ENCODE data around the gene STMN3.

Gene STMN3

DNA sequence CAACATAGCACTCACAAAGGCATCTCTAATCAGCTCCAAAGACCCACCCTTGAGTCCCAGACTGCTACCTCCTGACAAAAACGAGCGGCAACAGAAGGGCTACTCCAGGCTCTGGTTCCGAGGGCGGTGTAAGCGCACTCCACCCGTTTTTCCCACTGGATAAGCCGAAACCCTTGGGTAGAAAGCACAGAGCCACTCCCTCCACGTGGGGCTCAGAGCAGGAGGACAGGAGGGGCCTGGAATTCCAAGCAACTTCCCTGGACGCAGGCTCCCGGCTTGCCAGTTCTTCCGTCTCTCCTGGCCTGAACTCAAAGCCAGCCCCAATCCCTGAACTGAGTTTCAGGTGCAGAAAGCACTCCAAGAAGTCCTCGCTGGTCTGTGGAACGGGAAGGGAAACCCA, 33.7 kb downstream of the STMN3 start:
- no peak overlapping the region for H3K4me3 ChIP-seq (ENCODE audit: low read depth, low read length)
- peaks cover 6% of the 10 kb centered on the region for H3K9me3 ChIP-seq (ENCODE audit: insufficient read depth, low read depth, low read length)
- no CpG with 5 or more reads among the region's 13 CpGs for WGBS (ENCODE audit: extremely low coverage, insufficient coverage, insufficient read length)
- peaks cover 0 to 7% of the 10 kb centered on the region in 2 experiments for H3K4me1 ChIP-seq (ENCODE audit: control insufficient read depth in 1 of 2, insufficient read depth in 2 of 2, low read length in 2 of 2)
- no peak overlapping the region for H4K12ac ChIP-seq (ENCODE audit: low read depth, low read length)
- H3K27ac ChIP-seq (ENCODE audit: low read depth, low read length), result no peak overlapping the region
- peaks cover 1% of the 10 kb centered on the region for H3K79me2 ChIP-seq (ENCODE audit: control insufficient read depth, insufficient read depth, low read length, poor library complexity)
- H3K4me2 ChIP-seq (ENCODE audit: low read length), result no peak overlapping the region
- H3K9ac ChIP-seq (ENCODE audit: low read length), result no peak overlapping the region
- no peak overlapping the region for H3K14ac ChIP-seq (ENCODE audit: low read length)
- H3K4ac ChIP-seq (ENCODE audit: low read depth, low read length), result no peak overlapping the region
- no peak overlapping the region for H2BK120ac ChIP-seq (ENCODE audit: insufficient read depth, low read length, poor library complexity)
- no peak for DNase-seq
- no peaks in the 10 kb centered on the region for H3K79me1 ChIP-seq (ENCODE audit: low read length)
- no peak overlapping the region for H3K23ac ChIP-seq (ENCODE audit: low read length)
- H4K91ac ChIP-seq (ENCODE audit: low read depth, low read length), result no peak overlapping the region
- H2AFZ ChIP-seq (ENCODE audit: insufficient read depth, low read length, poor library complexity), result no peak overlapping the region
- no peak overlapping the region for H4K8ac ChIP-seq (ENCODE audit: low read depth, low read length)
- H3K27me3 ChIP-seq (ENCODE audit: insufficient read depth, low read length), result no peaks in the 10 kb centered on the region
- H2BK5ac ChIP-seq (ENCODE audit: low read depth, low read length, poor library complexity), result no peak overlapping the region
- no peak overlapping the region for H3K18ac ChIP-seq (ENCODE audit: low read length)
- no peak overlapping the region for H2AK5ac ChIP-seq (ENCODE audit: low read length)
- H3K36me3 ChIP-seq (ENCODE audit: control insufficient read depth in 1 of 2, insufficient read depth in 2 of 2, low read length in 2 of 2), result peaks cover 41% of the 10 kb centered on the region in 2 experiments
- H2BK12ac ChIP-seq (ENCODE audit: low read length), result no peak overlapping the region

DNA sequence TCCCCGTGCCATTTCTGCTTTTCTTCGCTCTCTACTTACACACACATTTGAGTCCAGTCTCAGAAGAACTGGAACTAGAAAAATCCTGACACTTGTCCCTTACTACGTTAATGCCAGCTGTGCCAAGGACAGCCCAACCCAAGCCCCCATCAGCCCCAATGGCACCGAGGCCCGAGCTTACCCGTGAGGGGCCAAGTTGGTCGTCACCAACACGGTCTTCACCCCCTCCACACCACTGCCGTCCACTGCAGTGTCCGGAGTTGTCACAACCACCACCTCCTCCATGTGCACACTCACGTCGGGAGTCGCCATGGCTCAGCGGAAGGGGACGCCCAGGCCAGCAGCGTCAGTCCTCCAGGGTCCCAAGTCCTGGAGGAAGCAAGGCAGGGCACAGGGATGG, 34.1 kb downstream of the STMN3 start:
- DNase-seq, result no peak
- Histone ChIP-seq H2AFZ (ENCODE audit: insufficient read depth, low read length, poor library complexity) (no peak overlapping the region), H2BK120ac (ENCODE audit: insufficient read depth, low read length, poor library complexity) (no peak overlapping the region), H3K4me1 (ENCODE audit: control insufficient read depth in 1 of 2, insufficient read depth in 2 of 2, low read length in 2 of 2) (peaks cover 0 to 5% of the 10 kb centered on the region in 2 experiments), H3K4me3 (ENCODE audit: low read depth, low read length) (no peak overlapping the region), H3K27ac (ENCODE audit: low read depth, low read length) (no peak overlapping the region), H3K14ac (ENCODE audit: low read length) (no peak overlapping the region), H2AK5ac (ENCODE audit: low read length) (no peak overlapping the region), H3K9me3 (ENCODE audit: insufficient read depth, low read depth, low read length) (peaks cover 6% of the 10 kb centered on the region), H3K23ac (ENCODE audit: low read length) (no peak overlapping the region), H2BK5ac (ENCODE audit: low read depth, low read length, poor library complexity) (no peak overlapping the region), H3K79me2 (ENCODE audit: control insufficient read depth, insufficient read depth, low read length, poor library complexity) (peaks cover 1% of the 10 kb centered on the region), H3K9ac (ENCODE audit: low read length) (no peak overlapping the region), H2BK12ac (ENCODE audit: low read length) (no peak overlapping the region), H4K12ac (ENCODE audit: low read depth, low read length) (no peak overlapping the region), H3K18ac (ENCODE audit: low read length) (no peak overlapping the region), H4K91ac (ENCODE audit: low read depth, low read length) (no peak overlapping the region), H4K8ac (ENCODE audit: low read depth, low read length) (no peak overlapping the region), H3K27me3 (ENCODE audit: insufficient read depth, low read length) (no peaks in the 10 kb centered on the region), H3K4ac (ENCODE audit: low read depth, low read length) (no peak overlapping the region), H3K79me1 (ENCODE audit: low read length) (no peaks in the 10 kb centered on the region), H3K36me3 (ENCODE audit: control insufficient read depth in 1 of 2, insufficient read depth in 2 of 2, low read length in 2 of 2) (peaks cover 41 to 43% of the 10 kb centered on the region in 2 experiments), H3K4me2 (ENCODE audit: low read length) (no peak overlapping the region)
- WGBS (ENCODE audit: extremely low coverage, insufficient coverage, insufficient read length), result no CpG with 5 or more reads among the region's 16 CpGs

DNA sequence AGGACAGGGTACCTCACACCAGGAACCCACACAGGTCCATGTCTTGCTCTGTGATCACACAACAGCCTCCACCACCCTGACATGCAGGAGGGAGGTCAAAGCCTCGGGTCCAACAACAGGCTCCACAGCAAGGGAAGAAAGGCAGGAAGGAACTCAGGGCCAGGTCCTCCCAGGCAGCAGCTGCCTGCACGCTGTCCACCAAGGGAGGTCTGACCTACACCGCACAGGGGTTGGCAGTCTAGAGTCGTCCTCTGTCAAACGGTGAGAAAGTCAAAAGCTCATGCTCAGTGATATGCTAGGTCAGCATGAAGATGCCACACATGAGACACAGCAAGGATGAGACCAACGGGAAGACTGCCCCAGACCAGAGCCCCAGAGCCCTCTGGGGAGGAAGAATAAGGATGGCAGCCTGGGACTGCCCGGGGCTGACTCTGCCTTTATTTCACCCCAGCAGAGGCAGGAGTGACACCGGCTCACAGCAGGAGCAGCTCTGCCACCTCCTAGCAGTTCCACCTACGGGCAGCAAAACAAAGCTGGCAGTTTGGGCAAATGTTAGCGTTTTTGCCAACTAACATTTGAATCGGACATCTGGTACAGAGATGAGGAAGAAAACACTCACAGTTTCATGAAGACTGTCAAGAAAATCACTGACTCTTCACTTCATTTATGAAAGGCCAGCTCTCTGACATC, 34.8 kb downstream of the STMN3 start:
- no peak overlapping the region for H3K18ac ChIP-seq (ENCODE audit: low read length)
- no CpG with 5 or more reads among the region's 11 CpGs for WGBS (ENCODE audit: extremely low coverage, insufficient coverage, insufficient read length)
- no peak overlapping the region for H3K4me3 ChIP-seq (ENCODE audit: low read depth, low read length)
- H2BK5ac ChIP-seq (ENCODE audit: low read depth, low read length, poor library complexity), result no peak overlapping the region
- H3K79me2 ChIP-seq (ENCODE audit: control insufficient read depth, insufficient read depth, low read length, poor library complexity), result peaks cover 1% of the 10 kb centered on the region
- H2BK12ac ChIP-seq (ENCODE audit: low read length), result no peak overlapping the region
- no peak overlapping the region for H2AFZ ChIP-seq (ENCODE audit: insufficient read depth, low read length, poor library complexity)
- H3K27me3 ChIP-seq (ENCODE audit: insufficient read depth, low read length), result no peaks in the 10 kb centered on the region
- H3K23ac ChIP-seq (ENCODE audit: low read length), result no peak overlapping the region
- DNase-seq, result no peak
- peaks cover 43% of the 10 kb centered on the region in 2 experiments for H3K36me3 ChIP-seq (ENCODE audit: control insufficient read depth in 1 of 2, insufficient read depth in 2 of 2, low read length in 2 of 2)
- no peak overlapping the region for H4K91ac ChIP-seq (ENCODE audit: low read depth, low read length)
- H3K14ac ChIP-seq (ENCODE audit: low read length), result no peak overlapping the region
- H2AK5ac ChIP-seq (ENCODE audit: low read length), result no peak overlapping the region
- no peak overlapping the region for H3K27ac ChIP-seq (ENCODE audit: low read depth, low read length)
- H4K8ac ChIP-seq (ENCODE audit: low read depth, low read length), result no peak overlapping the region
- H3K9ac ChIP-seq (ENCODE audit: low read length), result no peak overlapping the region
- H3K4ac ChIP-seq (ENCODE audit: low read depth, low read length), result no peak overlapping the region
- H3K9me3 ChIP-seq (ENCODE audit: insufficient read depth, low read depth, low read length), result peaks cover 6% of the 10 kb centered on the region
- no peak overlapping the region for H3K4me2 ChIP-seq (ENCODE audit: low read length)
- H2BK120ac ChIP-seq (ENCODE audit: insufficient read depth, low read length, poor library complexity), result no peak overlapping the region
- no peak overlapping the region for H4K12ac ChIP-seq (ENCODE audit: low read depth, low read length)
- H3K79me1 ChIP-seq (ENCODE audit: low read length), result no peaks in the 10 kb centered on the region
- peaks cover 0 to 5% of the 10 kb centered on the region in 2 experiments for H3K4me1 ChIP-seq (ENCODE audit: control insufficient read depth in 1 of 2, insufficient read depth in 2 of 2, low read length in 2 of 2)

DNA sequence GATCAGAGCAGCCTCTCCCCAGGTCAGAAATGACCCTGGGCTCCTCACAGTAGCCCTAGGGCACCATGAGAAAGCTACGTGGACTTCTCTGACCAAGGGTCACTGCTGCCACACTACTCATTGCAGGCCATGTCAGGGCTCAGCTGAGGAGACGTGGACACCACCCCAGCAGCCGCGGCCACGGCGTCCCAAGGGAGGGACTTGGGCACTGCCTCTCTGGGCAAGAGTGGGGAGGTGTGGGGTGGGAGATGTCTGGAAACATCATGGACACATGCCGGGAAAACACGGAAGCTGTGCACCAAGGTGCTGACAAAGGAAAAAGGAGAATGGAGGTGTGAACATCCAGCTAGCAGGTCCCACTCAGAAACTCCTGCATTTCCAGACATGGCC, 35.4 kb downstream of the STMN3 start:
- Histone ChIP-seq H3K27me3 (ENCODE audit: insufficient read depth, low read length) (no peaks in the 10 kb centered on the region), H3K36me3 (ENCODE audit: control insufficient read depth in 1 of 2, insufficient read depth in 2 of 2, low read length in 2 of 2) (peaks cover 43 to 45% of the 10 kb centered on the region in 2 experiments), H3K18ac (ENCODE audit: low read length) (no peak overlapping the region), H3K79me2 (ENCODE audit: control insufficient read depth, insufficient read depth, low read length, poor library complexity) (peaks cover 1% of the 10 kb centered on the region), H2AK5ac (ENCODE audit: low read length) (no peak overlapping the region), H3K9me3 (ENCODE audit: insufficient read depth, low read depth, low read length) (peaks cover 6% of the 10 kb centered on the region), H2BK5ac (ENCODE audit: low read depth, low read length, poor library complexity) (no peak overlapping the region), H4K8ac (ENCODE audit: low read depth, low read length) (no peak overlapping the region), H3K14ac (ENCODE audit: low read length) (no peak overlapping the region), H3K4me1 (ENCODE audit: control insufficient read depth in 1 of 2, insufficient read depth in 2 of 2, low read length in 2 of 2) (peaks cover 0 to 5% of the 10 kb centered on the region in 2 experiments), H2AFZ (ENCODE audit: insufficient read depth, low read length, poor library complexity) (no peak overlapping the region), H3K79me1 (ENCODE audit: low read length) (no peaks in the 10 kb centered on the region), H3K27ac (ENCODE audit: low read depth, low read length) (no peak overlapping the region), H3K4me3 (ENCODE audit: low read depth, low read length) (no peak overlapping the region), H2BK120ac (ENCODE audit: insufficient read depth, low read length, poor library complexity) (no peak overlapping the region), H4K91ac (ENCODE audit: low read depth, low read length) (no peak overlapping the region), H3K4me2 (ENCODE audit: low read length) (no peak overlapping the region), H4K12ac (ENCODE audit: low read depth, low read length) (no peak overlapping the region), H3K9ac (ENCODE audit: low read length) (no peak overlapping the region), H3K23ac (ENCODE audit: low read length) (no peak overlapping the region), H3K4ac (ENCODE audit: low read depth, low read length) (no peak overlapping the region), H2BK12ac (ENCODE audit: low read length) (no peak overlapping the region)
- no CpG with 5 or more reads among the region's 8 CpGs for WGBS (ENCODE audit: extremely low coverage, insufficient coverage, insufficient read length)
- no peak for DNase-seq
